GM19023 (cell line): Measurements from ENCODE around the gene RNF138.
A peak's percentile ranks its signal among the peaks of the same experiment; 100 is the strongest.
"Not testable (repeated sequence)": the region's sequence is repeated elsewhere in the genome, so short reads cannot be mapped to it uniquely, and the experiment has no call there.

Experiments used
- ATAC-seq: cut with Tn5 transposase; IDR thresholded peaks from one replicate; pipeline ENCODE4 v1.9.1; 2021; ENCODE audit warnings: mild to moderate bottlenecking, moderate library complexity; ENCODE audit not compliant: unreplicated experiment

RNF138 gene

DNA sequence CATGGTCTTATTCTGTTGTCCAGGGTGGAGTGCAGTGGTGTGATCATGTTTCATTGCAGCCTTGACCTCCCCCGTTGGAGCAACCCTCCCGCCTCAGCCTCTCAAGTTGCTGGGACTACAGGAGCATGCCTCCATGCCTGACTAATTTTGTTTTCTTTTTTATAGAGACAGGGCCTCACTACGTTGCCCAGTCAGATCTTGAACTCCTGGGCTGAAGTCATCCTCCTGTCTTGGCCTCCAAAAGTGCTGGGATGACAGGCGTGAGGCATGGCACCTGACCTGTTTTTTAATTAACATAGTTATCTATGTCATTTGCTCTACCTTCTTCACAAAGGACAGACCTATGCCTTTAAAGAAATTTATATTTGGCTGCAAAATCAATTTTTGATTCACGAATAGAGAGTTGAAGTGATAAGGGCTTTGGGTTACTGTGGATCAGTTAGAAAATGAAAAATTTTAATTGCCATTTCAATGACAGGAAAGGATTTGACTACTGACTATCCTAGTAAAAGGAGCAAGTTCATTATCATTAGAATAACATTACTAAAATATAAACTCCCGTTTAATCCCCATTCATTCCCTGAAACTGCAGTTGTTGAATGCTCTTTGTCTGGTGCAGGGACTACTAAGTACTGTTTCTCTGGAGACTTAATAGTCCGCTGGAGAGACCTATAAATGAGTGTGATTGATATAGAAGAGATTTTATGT, 3.7 kb downstream of the RNF138 start:
- ATAC-seq, result no peak

DNA sequence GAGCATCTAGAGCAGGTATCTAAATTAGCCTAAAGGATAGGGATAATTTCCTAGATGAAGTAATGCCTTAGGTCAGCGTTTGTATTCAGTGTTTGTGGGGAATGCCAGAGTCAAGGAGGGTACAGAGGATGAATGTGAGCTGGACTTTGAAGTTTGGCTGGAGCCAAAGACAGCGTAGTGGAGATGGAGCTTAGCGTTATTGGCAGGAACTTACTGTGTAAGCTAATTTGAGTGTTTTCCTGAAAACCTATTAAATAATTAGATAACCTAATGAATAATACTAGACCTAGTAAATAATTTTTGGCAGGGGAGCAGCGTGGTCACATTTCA, 4.2 kb downstream of the RNF138 start:
- no peak for ATAC-seq

DNA sequence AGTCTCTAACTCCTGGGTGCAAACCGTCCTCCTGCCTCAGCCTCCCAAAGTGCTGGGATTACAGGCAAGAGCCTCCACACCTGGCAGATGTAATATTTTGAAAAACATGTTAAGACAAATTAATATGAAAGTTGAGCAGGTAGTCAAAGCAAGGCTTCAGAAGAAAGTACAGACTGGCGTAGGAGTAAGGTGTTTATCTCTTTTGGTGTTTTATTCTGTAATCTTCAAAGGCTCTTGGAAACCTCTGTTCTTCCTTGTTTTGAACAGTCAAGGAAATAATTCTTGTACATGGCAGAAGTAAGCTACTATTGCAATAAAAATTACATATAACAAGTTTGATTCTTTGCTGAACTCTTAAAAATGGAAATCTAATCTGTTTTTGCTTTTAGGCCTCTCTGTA, 5.3 kb downstream of the RNF138 start:
- no peak for ATAC-seq

DNA sequence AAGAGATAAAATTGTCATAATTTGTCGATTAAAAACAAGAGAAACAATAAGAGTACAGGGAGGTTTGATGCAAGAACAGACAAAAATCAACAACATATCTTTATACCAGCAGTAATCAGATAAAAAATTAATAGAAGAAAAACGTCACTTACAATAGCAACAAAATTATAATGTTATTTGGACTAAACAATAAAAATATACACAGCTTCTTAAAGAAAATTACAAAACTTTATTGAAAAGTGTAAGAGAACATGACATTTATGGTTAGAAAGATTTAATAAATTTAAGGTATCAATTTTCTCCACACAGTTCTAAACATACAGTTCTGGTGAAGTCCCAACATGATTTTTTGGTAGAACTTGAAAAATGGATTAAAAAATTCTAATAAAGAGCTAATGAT, 12.8 kb downstream of the RNF138 start:
- no peak for ATAC-seq

DNA sequence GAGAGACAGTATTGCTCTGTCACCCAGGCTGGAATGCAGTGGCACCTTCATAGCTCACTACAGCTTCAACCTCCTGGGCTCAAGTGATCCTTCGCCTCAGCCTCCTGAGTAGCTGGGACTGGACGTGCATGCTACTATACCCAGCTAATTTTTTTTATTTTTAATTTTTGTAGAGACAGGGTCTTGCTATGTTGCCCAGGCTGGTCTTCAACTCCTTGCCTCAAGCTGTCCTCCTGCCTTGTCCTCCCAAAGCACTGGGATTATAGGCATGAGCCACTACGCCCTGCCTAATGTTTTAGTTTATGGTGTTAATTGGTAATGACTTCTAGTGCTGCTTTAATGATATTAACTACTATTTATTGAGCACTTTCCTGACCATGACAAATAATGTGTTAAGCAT, 18.3 kb downstream of the RNF138 start:
- no peak for ATAC-seq

DNA sequence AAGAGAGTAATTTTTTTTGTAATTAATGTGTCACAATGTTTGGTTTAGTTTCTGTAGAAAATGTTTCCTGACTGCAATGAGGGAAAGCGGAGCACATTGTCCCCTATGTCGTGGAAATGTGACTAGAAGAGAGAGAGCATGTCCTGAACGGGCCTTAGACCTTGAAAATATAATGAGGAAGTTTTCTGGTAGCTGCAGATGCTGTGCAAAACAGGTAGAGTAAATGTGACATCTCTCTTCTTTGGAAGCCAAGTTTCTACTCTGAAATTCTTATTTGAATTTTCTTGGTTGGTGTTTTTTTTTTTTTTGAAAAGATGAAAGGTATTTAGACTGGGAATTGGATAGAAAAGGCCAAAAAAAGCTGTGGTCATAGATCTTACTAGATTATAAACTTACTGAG, 20.0 kb downstream of the RNF138 start:
- ATAC-seq, result no peak

DNA sequence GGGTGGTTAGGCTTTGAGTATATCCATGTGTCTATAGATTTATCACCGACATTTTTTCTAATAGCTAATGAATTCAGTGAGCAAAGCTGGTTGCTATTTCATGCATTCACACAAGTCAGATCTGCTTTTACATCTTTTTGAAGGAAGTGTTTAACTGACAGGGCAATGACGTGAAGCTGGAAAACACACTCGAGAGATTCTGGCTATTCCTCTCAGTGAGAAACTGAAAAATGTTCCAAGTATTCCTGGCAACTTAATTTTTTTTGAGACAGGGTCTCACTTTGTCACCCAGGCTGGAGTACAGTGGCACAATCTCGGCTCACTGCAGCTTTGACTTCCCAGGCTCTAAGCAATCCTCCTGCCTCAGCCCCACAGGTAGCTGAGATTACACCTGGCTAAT, 21.2 kb downstream of the RNF138 start:
- ATAC-seq, result no peak

DNA sequence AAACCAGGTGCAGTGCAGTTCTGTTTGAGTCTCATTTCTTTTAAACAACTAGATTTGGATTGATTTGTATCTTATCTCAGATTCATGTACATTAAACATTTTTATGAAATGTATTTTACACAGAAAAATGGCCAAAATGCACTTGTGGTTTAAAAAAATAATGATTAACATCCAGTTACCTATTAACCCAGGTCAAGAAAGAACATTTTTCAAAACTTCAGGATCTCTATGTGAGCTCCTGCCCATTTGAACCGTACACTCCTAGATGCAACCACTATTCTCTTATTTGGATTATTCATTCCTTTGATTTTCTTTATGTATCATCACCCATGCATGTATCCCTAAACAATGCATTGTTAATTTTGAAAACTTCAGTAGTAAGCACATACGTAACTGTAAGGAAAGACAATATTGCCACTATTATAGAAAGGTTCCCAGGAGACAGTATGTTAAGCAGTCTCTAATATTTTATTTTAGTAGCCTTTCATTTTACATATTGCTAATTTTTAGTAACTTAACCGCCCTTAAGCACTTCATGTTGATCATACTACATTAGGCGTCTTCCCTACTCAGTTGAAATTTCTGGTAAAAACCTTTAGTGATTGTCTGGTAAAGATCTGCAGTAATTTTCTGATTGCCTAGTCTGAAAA, 22.7 kb downstream of the RNF138 start:
- no peak for ATAC-seq

DNA sequence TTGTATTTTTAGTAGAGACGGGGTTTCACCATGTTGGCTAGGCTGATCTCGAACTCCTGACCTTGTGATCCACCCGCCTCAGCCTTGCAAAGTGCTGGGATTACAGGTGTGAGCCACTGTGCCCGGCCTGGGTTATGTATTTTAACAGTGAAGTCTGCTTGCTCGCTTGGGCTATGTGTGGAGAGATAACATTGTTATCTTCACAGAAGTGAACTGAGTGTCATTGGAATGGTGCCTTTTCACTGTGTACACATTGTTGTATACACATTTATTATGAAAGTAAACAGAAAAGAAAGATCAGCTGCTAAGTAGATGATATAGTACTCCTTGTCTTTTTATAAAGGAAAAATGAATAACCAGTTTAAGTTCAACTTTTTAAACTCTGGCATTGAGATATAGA, 30.4 kb downstream of the RNF138 start:
- ATAC-seq, result no peak

DNA sequence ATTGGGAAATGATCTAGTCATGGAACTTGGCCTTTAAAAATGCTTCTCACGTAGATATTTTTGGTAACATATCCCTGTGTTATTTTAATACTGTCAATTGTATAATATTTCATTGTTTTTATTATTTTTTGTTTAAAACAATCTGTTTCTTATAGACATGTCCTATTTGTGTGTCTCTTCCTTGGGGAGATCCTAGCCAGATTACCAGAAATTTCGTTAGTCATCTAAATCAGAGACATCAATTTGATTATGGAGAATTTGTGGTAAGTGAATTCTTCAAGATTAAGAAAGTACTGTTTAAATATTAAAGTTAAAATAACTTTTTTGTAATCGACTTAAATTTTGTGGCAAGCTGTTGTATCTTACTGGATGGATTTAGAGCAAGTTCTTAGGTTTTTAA, 34.9 kb downstream of the RNF138 start:
- no peak for ATAC-seq

DNA sequence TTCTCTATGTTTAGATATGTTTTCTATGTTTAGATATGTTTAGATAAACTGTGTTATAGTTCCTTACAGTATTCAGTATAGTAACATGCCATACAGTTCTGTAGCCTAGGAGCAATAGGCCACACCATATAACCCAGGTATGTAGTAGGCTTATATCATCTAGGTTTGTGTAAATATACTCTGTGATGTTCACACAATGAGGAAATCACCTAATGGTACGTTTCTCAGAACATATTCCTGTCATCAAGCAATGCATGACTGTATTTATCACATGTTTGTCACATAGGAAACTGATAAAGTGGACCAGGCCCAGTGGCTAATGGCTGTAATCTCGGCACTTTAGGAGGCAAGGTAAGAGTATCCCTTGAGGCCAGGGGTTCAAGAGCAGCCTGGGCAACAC, 44.0 kb downstream of the RNF138 start:
- ATAC-seq, result no peak

DNA sequence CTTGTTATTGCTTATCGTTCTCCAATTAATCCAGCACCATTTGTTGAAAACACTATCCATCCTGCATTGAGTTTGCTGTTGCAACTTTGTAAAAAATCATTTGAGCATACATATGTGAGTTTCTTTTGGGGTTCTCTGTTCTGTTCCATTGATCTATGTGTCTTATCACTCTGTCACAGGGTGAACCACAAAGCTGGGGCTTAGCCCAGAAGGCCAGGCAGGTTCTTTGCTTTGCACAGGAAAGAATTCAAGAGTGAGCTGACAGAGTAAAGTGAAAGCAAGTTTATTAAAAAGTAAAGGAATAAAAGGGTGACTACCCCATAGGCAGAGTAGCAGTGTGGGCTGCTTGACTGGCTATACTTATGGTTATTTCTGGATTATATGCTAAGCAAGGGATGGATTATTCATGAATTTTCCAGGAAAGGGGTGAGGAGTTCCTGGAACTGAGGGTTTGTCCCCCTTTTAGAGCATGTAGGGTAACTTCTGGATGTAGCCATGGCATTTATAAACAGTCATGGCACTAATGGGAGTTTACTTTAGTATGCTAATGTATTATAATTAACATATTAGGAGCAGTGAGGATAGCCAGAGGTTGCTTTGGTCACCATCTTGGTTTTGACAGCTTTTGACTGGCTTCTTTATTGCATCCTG, 46.8 kb downstream of the RNF138 start:
- no peak for ATAC-seq

DNA sequence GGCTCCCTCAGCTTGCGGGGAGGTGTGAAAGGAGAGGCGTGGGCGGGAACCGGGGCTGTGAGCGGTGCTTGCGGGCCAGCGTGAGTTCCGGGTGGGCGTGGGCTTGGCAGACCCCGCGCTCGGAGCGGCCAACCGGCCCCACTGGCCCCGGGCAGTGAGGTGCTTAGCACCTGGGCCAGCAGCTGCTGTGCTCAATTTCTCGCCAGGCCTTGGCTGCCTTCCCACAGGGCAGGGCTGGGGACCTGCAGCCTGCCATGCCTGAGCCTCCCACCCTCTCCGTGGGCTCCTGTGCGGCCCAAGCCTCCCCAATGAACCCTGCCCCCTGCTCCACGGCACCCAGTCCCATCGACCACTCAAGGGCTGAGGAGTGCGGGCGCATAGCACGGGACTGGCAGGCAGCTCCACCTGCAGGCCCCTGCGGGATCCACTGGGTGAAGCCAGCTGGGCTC, 48.2 kb downstream of the RNF138 start:
- no peak for ATAC-seq

DNA sequence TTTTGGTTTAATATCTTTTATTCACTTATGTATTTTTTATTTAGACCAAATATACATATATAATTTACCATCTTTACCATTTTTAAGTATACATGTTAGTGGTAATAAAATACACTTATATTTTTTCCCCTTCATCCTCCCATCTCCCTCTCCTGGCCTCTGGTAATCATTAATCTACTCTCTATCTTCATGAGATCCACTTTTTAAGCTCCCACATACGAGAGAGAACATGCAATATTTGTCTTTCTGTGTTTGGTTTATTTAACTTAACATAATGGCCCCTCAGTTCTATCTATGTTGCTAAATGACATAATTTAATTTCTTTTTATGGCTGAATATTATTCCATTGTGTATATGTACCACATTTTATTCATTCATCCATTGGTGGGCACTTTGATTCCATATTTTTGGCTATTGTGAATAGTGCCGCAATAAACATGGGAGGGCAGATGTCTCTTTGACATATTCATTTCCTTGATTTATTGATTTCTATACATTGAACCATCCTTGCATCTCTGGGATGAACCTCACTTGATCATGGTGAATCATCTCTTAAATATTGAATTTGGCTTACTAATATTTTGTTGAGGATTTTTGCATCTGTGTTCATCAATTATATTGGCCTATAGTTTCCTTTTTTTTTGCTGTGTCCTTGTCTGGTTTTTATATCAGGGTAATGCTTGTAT, 56.7 kb downstream of the RNF138 start:
- no peak for ATAC-seq

DNA sequence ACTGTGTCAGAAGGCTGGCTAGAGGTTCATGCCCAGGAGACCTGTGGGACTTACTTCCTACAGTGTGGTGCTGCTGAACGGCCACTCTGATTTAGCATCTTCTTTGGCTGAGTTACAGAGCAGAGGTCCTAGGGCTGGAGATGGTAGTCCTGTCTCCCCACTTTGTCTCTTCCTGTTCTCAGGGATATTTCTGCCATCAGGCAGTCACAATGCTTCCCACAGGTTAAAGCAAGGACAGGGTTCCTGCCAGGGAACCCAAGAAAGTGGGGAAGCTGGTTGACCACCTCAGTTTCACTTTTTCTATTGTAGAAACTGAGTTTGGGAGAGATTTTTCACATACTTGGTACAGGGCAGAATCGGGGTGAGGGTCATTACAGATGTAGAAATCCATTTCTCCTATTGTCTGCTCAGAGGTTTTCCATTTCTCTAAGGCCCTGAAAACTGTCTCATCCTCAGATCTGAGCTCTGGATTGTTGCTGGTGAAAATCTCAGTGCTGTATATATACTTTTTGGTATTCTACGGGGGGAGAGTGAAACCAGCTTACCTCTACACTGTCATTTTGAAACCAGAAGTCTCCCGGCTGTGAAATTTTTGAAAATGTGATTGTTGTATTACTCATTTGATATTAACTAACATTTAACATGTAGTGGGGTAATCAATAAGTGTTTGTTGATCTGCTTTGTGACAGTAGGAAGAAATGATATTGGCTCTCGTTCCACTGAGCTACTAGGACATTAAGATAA, 61.2 kb downstream of the RNF138 start:
- ATAC-seq, result peak; percentile 78

DNA sequence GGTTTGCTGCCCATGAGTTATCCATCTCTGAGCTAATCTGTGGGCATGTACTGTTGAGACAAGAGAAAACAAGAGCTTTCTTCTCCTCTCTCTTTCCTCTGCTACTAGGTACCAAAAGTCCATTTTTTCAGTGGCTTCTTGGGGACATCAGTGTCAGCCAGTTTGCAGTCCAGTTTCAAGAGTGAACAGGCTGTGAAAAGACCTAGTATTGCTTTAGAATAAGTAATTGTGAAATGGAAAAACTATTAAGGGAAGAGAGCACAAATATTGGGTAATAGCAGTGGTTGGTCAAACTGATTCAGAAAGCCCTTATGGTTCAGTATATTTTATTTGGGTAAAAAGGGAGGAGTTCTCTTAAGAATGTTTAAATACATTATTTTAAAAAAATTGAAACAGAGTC, 65.2 kb downstream of the RNF138 start:
- no peak for ATAC-seq

DNA sequence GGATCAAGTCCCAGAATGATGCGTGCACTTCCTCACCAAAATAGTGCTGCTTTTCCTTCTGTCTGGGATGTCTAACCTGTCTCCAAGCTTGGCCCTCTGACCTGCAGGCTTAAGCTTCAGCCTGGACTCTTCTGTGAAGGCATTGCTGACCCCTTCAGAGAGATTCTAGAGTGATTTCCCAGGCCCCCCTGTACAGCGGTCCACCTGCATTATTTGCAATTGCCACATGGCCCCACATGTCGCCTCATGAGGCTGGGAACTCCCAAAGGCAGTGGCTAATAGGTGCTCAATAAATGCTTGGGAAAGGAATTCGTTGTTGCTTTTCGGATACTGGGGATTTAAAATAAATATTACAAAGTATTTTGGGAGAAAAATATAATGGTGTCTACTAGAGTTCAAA, 65.9 kb downstream of the RNF138 start:
- no peak for ATAC-seq

DNA sequence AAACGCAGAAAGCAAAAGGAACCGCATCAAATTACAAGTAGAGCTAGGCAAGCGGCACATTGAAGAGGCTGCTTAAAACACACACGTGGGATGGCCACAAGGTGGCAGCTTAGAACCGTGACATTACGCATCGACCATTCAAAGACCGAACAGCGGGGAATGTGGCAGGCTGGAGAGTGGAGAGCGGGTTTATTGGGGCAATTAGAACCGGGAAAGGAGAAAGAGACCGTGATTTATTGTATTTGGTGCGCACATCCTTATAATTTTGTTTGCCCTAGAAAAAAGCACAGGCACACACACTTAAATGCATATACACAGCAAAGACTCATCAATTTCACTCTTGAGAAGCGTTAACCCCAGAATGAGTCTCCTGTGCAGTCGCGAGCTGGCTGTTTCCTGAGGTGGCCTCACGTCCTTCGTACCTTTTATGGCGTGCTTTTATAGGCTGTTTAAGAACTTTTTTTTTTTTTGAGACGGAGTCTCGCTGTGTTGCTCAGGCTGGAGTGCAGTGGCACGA, 66.5 kb downstream of the RNF138 start:
- peak; percentile 97 for ATAC-seq

DNA sequence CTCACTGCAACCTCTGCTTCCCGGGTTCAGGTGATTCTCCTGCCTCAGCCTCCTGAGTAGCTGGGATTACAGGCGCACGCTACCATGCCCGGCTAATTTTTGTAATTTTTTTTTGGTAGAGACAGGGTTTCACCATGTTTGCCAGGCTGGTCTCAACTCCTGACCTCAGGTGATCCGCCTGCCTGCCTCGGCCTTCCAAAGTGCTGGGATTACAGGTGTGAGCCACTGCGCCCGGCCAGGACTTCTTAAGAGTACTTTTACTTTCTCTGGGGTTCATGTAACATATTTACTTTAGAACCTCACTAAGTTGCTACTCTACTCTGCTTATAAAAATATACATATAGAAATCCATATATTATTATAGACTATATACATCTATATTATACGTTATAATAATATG, 67.0 kb downstream of the RNF138 start:
- ATAC-seq, result not testable (repeated sequence)

DNA sequence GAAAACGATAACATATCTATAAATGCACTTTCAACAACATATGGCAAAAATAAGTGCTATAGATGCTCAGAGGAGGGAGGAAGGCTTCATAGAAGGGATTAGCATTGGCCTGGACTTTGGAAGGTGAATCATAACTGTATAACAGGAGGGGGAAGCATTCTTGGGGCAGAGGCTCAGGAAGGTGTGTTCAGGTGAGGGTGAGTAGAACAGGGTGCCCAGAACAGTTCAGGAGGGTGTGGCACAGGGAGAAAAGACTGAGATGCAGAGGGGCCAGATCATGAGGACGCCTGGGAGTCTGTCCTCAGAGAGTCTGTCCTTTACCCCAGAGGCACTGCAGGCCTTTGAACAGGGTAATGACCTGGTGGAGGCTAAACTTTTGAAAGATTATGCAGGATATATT, 68.9 kb downstream of the RNF138 start:
- no peak for ATAC-seq
